K562 (cell line): Measurements from ENCODE around the gene DDOST. TPM values are rescaled to one million over a fixed set of nuclear protein-coding genes. Genes with fewer than 3 reads are reported as not detected.

Experiments
- ATAC-seq: fragments of 200-7000 bp; cut with Tn5 transposase; 3 replicates; pipeline ENCODE4 v1.9.1; 2020; ENCODE audit warnings: moderate library complexity
- BruUV-seq: library from RNA; stranded (reverse); fragments of 400-500 nt; replicated peaks from 2 replicates; lab custom pipeline; 2021; lab: Mats Ljungman, UMichigan
- CTCF ChIA-PET: fragments of 300-600 bp; formaldehyde crosslinking; extraction: SDS; loops from one replicate; lab custom pipeline; 2021; ENCODE audit warnings: low intra/inter-chr PET ratio; lab: Yijun Ruan, JAX
- POLR2A ChIA-PET: fragments of 300-600, 350-650 bp; sonication (Branson Sonifier 250); formaldehyde crosslinking; extraction: SDS; loops from one replicate; lab custom pipeline; 2021; ENCODE audit warnings: antibody characterized with exemption, inconsistent platforms; lab: Yijun Ruan, JAX
- DNase-seq, 4 experiments: peaks; one replicate each; pipeline versions ENCODE4 v3.0.0 to v3.0.0-alpha.2; 2011 to 2018; ENCODE audit warnings: low spot score in 3 of 4, mixed read lengths in 3 of 4; ENCODE audit errors: extremely low read depth in 1 of 4
- FAIRE-seq: peaks from 2 replicates; lab custom pipeline; 2011; peaks lifted over from hg19 to GRCh38; lab: Jason Lieb, UNC
- H2AFZ ChIP-seq: 2 replicates; pipeline ENCODE4 v1.6.0; 2011; ENCODE audit warnings: low read depth, low read length, control low read depth, inconsistent platforms
- H3K27ac ChIP-seq: fragments of 200-600 bp; 3 replicates; pipeline ENCODE4 v1.8.0; 2011; ENCODE audit warnings: low read depth, mild to moderate bottlenecking, control low read depth, inconsistent platforms, low read length, moderate library complexity, mixed read lengths; ENCODE audit errors: extremely low read depth
- H3K27me3 ChIP-seq, 2 experiments: fragments of 300-600 bp in 1 of 2; 2 replicates in 1 of 2; 3 replicates in 1 of 2; pipeline versions ENCODE4 v1.6.0 to v1.8.0; 2011; ENCODE audit warnings: inconsistent platforms in 2 of 2, low read length in 2 of 2, mild to moderate bottlenecking in 1 of 2, mixed read lengths in 1 of 2, moderate library complexity in 1 of 2; ENCODE audit not compliant: control insufficient read depth in 2 of 2, insufficient read depth in 2 of 2
- H3K36me3 ChIP-seq: fragments of 300-600 bp; 3 replicates; pipeline ENCODE4 v1.8.0; 2011; ENCODE audit warnings: mild to moderate bottlenecking, low read length, inconsistent platforms; ENCODE audit not compliant: control insufficient read depth, insufficient read depth
- H3K4me1 ChIP-seq, 2 experiments: fragments of 200-600 bp in 1 of 2; replicated peaks in 1 of 2; 2 replicates in 1 of 2; 3 replicates in 1 of 2; pipeline versions ENCODE4 v1.5.1 to v1.8.0; 2011; ENCODE audit warnings: inconsistent platforms in 2 of 2, low read length in 2 of 2, mild to moderate bottlenecking in 1 of 2, mixed read lengths in 1 of 2, moderate library complexity in 1 of 2; ENCODE audit not compliant: control insufficient read depth in 2 of 2, insufficient read depth in 2 of 2
- H3K4me2 ChIP-seq: 2 replicates; pipeline ENCODE4 v1.6.1; 2011; ENCODE audit warnings: low read length, control low read depth, inconsistent platforms, mixed read lengths; ENCODE audit not compliant: insufficient read depth
- H3K4me3 ChIP-seq: fragments of 200-600 bp; sonication (generic), shearing (Covaris generic); 2 replicates; pipeline ENCODE4 v1.5.1; 2016; ENCODE audit warnings: control low read depth, inconsistent platforms
- H3K79me2 ChIP-seq: fragments of 200-600 bp; 3 replicates; pipeline ENCODE4 v1.8.0; 2011; ENCODE audit warnings: low read length, inconsistent platforms; ENCODE audit not compliant: control insufficient read depth, insufficient read depth
- H3K9ac ChIP-seq, 2 experiments: 2 replicates each; pipeline versions ENCODE4 v1.6.0 to v1.6.1; 2011; ENCODE audit warnings: low read depth in 2 of 2, low read length in 2 of 2, control low read depth in 1 of 2, inconsistent platforms in 1 of 2, mild to moderate bottlenecking in 1 of 2, mixed read lengths in 1 of 2; ENCODE audit not compliant: insufficient read depth in 1 of 2
- H3K9me1 ChIP-seq: one replicate; pipeline ENCODE4 v1.6.0; 2011; ENCODE audit warnings: inconsistent platforms, mild to moderate bottlenecking, low read length, moderate library complexity; ENCODE audit not compliant: control insufficient read depth, insufficient read depth
- H3K9me3 ChIP-seq: replicated peaks from 2 replicates; pipeline ENCODE4 v1.5.1; 2011; ENCODE audit warnings: low read depth, low read length, inconsistent platforms; ENCODE audit not compliant: control insufficient read depth, insufficient read depth
- H4K20me1 ChIP-seq: replicated peaks from 2 replicates; pipeline ENCODE4 v1.6.1; 2011; ENCODE audit warnings: low read length, inconsistent platforms, mixed read lengths; ENCODE audit not compliant: control insufficient read depth, insufficient read depth
- BCOR ChIP-seq: fragments of 450-650 bp; IDR thresholded peaks from 2 replicates; pipeline ENCODE4 v1.6.1; 2016
- CEBPB ChIP-seq: fragments of 450-650 bp; IDR thresholded peaks from 2 replicates; pipeline ENCODE4 v1.6.1; 2016; ENCODE audit warnings: missing genetic modification characterization, missing compliant biosample characterization
- CHAMP1 ChIP-seq: fragments of 450-650 bp; IDR thresholded peaks from 2 replicates; pipeline ENCODE4 v1.6.1; 2016; ENCODE audit warnings: mild to moderate bottlenecking
- CREB5 ChIP-seq: fragments of 250-450 bp; sonication (Bioruptor Pico); IDR thresholded peaks from 2 replicates; pipeline ENCODE4 v1.5.0; 2020; ENCODE audit warnings: mild to moderate bottlenecking
- EGR1 ChIP-seq: fragments of 450-650 bp; conservative IDR thresholded peaks from 2 replicates; pipeline ENCODE4 v1.6.1; 2017; ENCODE audit warnings: mild to moderate bottlenecking
- HCFC1 ChIP-seq: IDR thresholded peaks from 2 replicates; pipeline ENCODE4 v1.6.1; 2012; ENCODE audit warnings: low read depth, low read length, improper control_type of control experiment
- HDAC1 ChIP-seq, 2 experiments: fragments of 450-650 bp; IDR thresholded peaks; 2 replicates each; pipeline ENCODE4 v1.6.1; 2016 to 2017; ENCODE audit warnings: inconsistent platforms in 1 of 2, mild to moderate bottlenecking in 1 of 2, moderate library complexity in 1 of 2
- KAT8 ChIP-seq: fragments of 450-650 bp; IDR thresholded peaks from 2 replicates; pipeline ENCODE4 v1.6.1; 2016; ENCODE audit warnings: low read depth, mild to moderate bottlenecking
- MEIS2 ChIP-seq: fragments of 450-650 bp; IDR thresholded peaks from 2 replicates; pipeline ENCODE4 v1.6.1; 2014; ENCODE audit warnings: mild to moderate bottlenecking; ENCODE audit not compliant: partially characterized antibody
- RB1 ChIP-seq: fragments of 450-650 bp; IDR thresholded peaks from 2 replicates; pipeline ENCODE4 v1.6.1; 2017; ENCODE audit warnings: low read depth, mild to moderate bottlenecking
- SMAD1 ChIP-seq: fragments of 150-350 bp; IDR thresholded peaks from 2 replicates; pipeline ENCODE4 v1.6.1; 2014; ENCODE audit warnings: low read length, low read depth; ENCODE audit not compliant: partially characterized antibody
- TBL1XR1 ChIP-seq, 2 experiments: IDR thresholded peaks; 2 replicates each; pipeline ENCODE4 v1.6.1; 2012; ENCODE audit warnings: improper control_type of control experiment in 2 of 2, low read length in 2 of 2, mild to moderate bottlenecking in 1 of 2
- ZNF263 ChIP-seq: sonication (generic); formaldehyde crosslinking; IDR thresholded peaks from 2 replicates; pipeline ENCODE4 v1.8.0; 2022; ENCODE audit warnings: mild to moderate bottlenecking, missing genetic modification reagents, borderline replicate concordance
- WGBS: fragments of 100-300 bp; shearing (Covaris generic); methylation state at CpG from one replicate; pipeline ENCODE4 v1.1.6; 2016; ENCODE audit warnings: low coverage, mixed read lengths; ENCODE audit not compliant: insufficient coverage; ENCODE audit errors: missing lambda C conversion rate; 5-methylcytosine and 5-hydroxymethylcytosine counted together
- in situ Hi-C: fragments of 300-500 bp; cut with MboI; formaldehyde crosslinking; loops from 4 replicates; pipeline ENCODE4 v1.15.0; 2018; ENCODE audit warnings: inconsistent platforms, mixed read lengths
- intact Hi-C: fragments of 100-400 bp; cut with micrococcal nuclease; formaldehyde crosslinking; loops from 2 replicates; pipeline ENCODE4 v1.14.2; 2022
- polyA plus RNA-seq, 8 experiments: library from polyadenylated mRNA; depleted of rRNA in 4 of 8; stranded (reverse) in 5 of 8; unstranded in 3 of 8; fragments of >200 nt; fragmentation: Nextera tagmentation in 2 of 8; fragmentation: Illumina TruSeq in 1 of 8; extraction: Ambion mirVana in 2 of 8; extraction: Trizol in 1 of 8; gene quantifications; 2 replicates each; pipeline versions ENCODE4 v1.2.1 to v1.2.3, GENCODE V29; 2011 to 2014; ENCODE audit warnings: inconsistent platforms in 1 of 8, missing spikeins in 1 of 8
- total RNA-seq, 7 experiments: library from RNA; depleted of rRNA in 6 of 7; stranded (reverse); fragments of >200 nt in 6 of 7; fragmentation: Illumina TruSeq in 2 of 7; extraction: Trizol in 2 of 7; gene quantifications; 2 replicates each; pipeline versions ENCODE4 v1.2.1 to v1.2.3, GENCODE V29; 2011 to 2021; ENCODE audit warnings: low replicate concordance in 1 of 7

The DDOST gene
- total and polyA plus RNA-seq, 9 of the 15 experiments (the other 6 are each of a cell fraction or from before 2014, with no cell fraction given): 173 to 306 (median 222) TPM

DNA sequence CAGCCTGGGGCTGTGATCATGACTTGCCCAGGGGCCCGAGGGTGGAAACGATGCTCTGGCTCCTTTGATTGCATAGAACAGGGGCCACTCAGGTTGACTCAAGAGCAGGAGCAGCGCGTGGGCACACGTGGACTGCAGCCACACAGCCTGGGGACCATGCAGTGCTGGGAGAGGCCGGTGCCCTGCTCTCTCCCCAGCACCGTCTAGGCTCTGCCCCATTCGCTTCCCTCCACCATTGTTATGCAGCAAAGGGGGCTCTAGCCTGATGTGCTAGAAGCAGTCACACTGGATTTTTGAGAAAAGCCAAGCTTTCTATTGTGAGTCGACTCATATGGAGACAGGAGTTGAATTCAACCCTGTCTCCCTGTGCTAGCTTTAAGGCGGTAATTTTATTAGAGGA is 19.2 kb downstream of the DDOST start:
- intact Hi-C loops: no loop called here
- DNase-seq (no peak), ATAC-seq (no peak; the same call in 2 of the 3 replicates), FAIRE-seq (no peak)
- TF ChIP-seq TBL1XR1 (IDR thresholded peaks at IDR 0.05; ENCODE audit: low read length in 2 of 2) (no peak), ZNF263 (CRISPR knock-in tag) (no peak), RB1 (no peak), BCOR (no peak), HDAC1 (IDR thresholded peaks at IDR 0.05) (no peak), MEIS2 (no peak), HCFC1 (no peak), CHAMP1 (no peak), CREB5 (CRISPR knock-in tag) (no peak), KAT8 (no peak), EGR1 (no peak), SMAD1 (no peak), CEBPB (tag) (no peak)
- BruUV-seq: no TSS peak
- H3K9ac ChIP-seq: no peak overlapping the region; a peak in 1 of 4 replicates
- H3K4me2 ChIP-seq: no peak overlapping the region
- ChIA-PET CTCF (interaction anchor here (0.6 to 3.4 kb wide), 2 partner anchors 12 to 120 kb away, joined by 5 to 35 read pairs; no protein-coding TSS in a partner anchor), POLR2A (interaction anchor here (1.8 to 2.3 kb wide), 2 partner anchors 10 to 119 kb away, joined by 5 to 12 read pairs; no protein-coding TSS in a partner anchor)
- no peaks in the 10 kb centered on the region for H3K36me3 ChIP-seq
- H3K27me3 ChIP-seq: peaks cover 2 to 10% of the 10 kb centered on the region in 2 experiments; a peak in 3 of 5 replicates
- no peak overlapping the region for H3K27ac ChIP-seq
- no peaks in the 10 kb centered on the region for H3K79me2 ChIP-seq
- H3K9me3 ChIP-seq: no peaks in the 10 kb centered on the region
- H4K20me1 ChIP-seq: peaks cover 12% of the 10 kb centered on the region
- H3K4me1 ChIP-seq: peaks cover 0 to 8% of the 10 kb centered on the region in 2 experiments; a peak in 2 of 5 replicates
- in situ Hi-C loops: no loop called here
- H3K9me1 ChIP-seq: no peaks in the 10 kb centered on the region
- WGBS: 9% methylated on average over 10 of the region's 10 CpGs
- H2AFZ ChIP-seq: no peak overlapping the region
- no peak overlapping the region for H3K4me3 ChIP-seq
